Measurements from ENCODE around the gene RGPD8. TPM values are rescaled to one million over a fixed set of nuclear protein-coding genes. Genes with fewer than 3 reads are reported as not detected.

RGPD8 gene
- total and polyA plus RNA-seq, 2 of the 13 experiments (the other 11 are each of a cell fraction or from before 2014, with no cell fraction given): 2.3 to 12.8 TPM

DNA sequence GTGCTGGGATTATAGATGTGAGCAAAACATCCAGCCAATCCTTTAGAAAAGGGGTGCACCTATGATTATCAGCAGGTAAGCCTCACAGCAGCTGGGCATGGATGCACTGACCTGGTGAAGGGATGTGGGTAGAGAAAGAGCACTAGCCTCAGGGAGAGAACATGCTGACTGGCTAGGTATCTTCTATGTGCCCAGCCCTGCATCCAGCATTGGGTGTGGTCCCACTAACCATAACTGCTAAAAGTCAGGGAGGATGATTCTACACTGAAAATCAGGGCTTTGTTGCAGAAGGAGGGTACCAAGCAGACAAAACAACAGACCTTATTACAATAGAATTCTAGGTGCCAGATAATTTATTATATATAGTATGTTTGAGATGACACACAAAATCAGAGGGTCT is 21.1 kb upstream of the RGPD8 start:
- Histone ChIP-seq H3K27ac (ENCODE audit: extremely low read length, insufficient read depth, low read length) (no peak overlapping the region), H3K9ac (ENCODE audit: insufficient read depth, low read depth, low read length) (no peak overlapping the region), H3K27me3 (ENCODE audit: control insufficient read depth in 1 of 2, insufficient read depth in 2 of 2, low read length in 2 of 2) (0 out of 5 replicates have a peak, but pooled peaks cover 0 to 5% of the 10 kb centered on the region in 2 experiments), H3K4me3 (replicated peaks in 1 of 3; ENCODE audit: insufficient read depth in 1 of 3, low read depth in 2 of 3, low read length in 3 of 3) (no peak overlapping the region), H3K36me3 (replicated peaks in 1 of 2; ENCODE audit: control insufficient read depth in 1 of 2, insufficient read depth in 2 of 2, low read length in 2 of 2) (no peaks in the 10 kb centered on the region), H4K20me1 (ENCODE audit: insufficient read depth, low read length) (no peaks in the 10 kb centered on the region), H3K9me3 (ENCODE audit: low read length) (no peaks in the 10 kb centered on the region), H2AFZ (ENCODE audit: low read length) (no peak overlapping the region), H3K79me2 (ENCODE audit: insufficient read depth, low read length) (no peaks in the 10 kb centered on the region), H3K4me2 (ENCODE audit: low read depth, low read length) (no peak overlapping the region), H3K4me1 (ENCODE audit: insufficient read depth, low read length) (peaks cover 9% of the 10 kb centered on the region)
- in situ Hi-C loops (cut with HindIII; ENCODE audit: extremely low pct_ligation_motif_present, low pct_unique_long_range_greater_than_20kb) (no loop called here), intact Hi-C loops (cut with micrococcal nuclease; ENCODE audit: unreplicated experiment) (no loop called here)
- TF ChIP-seq IRX3 (CRISPR knock-in tag; IDR thresholded peaks at IDR 0.05; ENCODE audit: borderline replicate concordance, low read depth) (no peak), PHF20 (CRISPR knock-in tag; IDR thresholded peaks at IDR 0.05) (no peak), DNMT1 (CRISPR knock-in tag; IDR thresholded peaks at IDR 0.05) (no peak), RCOR2 (CRISPR knock-in tag; IDR thresholded peaks at IDR 0.05) (no peak), ZFP82 (CRISPR knock-in tag; IDR thresholded peaks at IDR 0.05; ENCODE audit: borderline replicate concordance) (no peak), RFX3 (CRISPR knock-in tag; IDR thresholded peaks at IDR 0.05) (no peak), SP140L (CRISPR knock-in tag; IDR thresholded peaks at IDR 0.05; ENCODE audit: borderline replicate concordance) (no peak), ZNF768 (CRISPR knock-in tag; IDR thresholded peaks at IDR 0.05) (no peak), ZNF629 (CRISPR knock-in tag; conservative IDR thresholded peaks at IDR 0.05) (no peak), ZNF460 (CRISPR knock-in tag; IDR thresholded peaks at IDR 0.05; ENCODE audit: borderline replicate concordance) (no peak)
- TF ChIP-seq, protein P1, sequence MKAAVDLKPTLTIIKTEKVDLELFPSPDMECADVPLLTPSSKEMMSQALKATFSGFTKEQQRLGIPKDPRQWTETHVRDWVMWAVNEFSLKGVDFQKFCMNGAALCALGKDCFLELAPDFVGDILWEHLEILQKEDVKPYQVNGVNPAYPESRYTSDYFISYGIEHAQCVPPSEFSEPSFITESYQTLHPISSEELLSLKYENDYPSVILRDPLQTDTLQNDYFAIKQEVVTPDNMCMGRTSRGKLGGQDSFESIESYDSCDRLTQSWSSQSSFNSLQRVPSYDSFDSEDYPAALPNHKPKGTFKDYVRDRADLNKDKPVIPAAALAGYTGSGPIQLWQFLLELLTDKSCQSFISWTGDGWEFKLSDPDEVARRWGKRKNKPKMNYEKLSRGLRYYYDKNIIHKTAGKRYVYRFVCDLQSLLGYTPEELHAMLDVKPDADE (CRISPR knock-in tag; IDR thresholded peaks at IDR 0.05): no peak
- TF ChIP-seq, protein P2, sequence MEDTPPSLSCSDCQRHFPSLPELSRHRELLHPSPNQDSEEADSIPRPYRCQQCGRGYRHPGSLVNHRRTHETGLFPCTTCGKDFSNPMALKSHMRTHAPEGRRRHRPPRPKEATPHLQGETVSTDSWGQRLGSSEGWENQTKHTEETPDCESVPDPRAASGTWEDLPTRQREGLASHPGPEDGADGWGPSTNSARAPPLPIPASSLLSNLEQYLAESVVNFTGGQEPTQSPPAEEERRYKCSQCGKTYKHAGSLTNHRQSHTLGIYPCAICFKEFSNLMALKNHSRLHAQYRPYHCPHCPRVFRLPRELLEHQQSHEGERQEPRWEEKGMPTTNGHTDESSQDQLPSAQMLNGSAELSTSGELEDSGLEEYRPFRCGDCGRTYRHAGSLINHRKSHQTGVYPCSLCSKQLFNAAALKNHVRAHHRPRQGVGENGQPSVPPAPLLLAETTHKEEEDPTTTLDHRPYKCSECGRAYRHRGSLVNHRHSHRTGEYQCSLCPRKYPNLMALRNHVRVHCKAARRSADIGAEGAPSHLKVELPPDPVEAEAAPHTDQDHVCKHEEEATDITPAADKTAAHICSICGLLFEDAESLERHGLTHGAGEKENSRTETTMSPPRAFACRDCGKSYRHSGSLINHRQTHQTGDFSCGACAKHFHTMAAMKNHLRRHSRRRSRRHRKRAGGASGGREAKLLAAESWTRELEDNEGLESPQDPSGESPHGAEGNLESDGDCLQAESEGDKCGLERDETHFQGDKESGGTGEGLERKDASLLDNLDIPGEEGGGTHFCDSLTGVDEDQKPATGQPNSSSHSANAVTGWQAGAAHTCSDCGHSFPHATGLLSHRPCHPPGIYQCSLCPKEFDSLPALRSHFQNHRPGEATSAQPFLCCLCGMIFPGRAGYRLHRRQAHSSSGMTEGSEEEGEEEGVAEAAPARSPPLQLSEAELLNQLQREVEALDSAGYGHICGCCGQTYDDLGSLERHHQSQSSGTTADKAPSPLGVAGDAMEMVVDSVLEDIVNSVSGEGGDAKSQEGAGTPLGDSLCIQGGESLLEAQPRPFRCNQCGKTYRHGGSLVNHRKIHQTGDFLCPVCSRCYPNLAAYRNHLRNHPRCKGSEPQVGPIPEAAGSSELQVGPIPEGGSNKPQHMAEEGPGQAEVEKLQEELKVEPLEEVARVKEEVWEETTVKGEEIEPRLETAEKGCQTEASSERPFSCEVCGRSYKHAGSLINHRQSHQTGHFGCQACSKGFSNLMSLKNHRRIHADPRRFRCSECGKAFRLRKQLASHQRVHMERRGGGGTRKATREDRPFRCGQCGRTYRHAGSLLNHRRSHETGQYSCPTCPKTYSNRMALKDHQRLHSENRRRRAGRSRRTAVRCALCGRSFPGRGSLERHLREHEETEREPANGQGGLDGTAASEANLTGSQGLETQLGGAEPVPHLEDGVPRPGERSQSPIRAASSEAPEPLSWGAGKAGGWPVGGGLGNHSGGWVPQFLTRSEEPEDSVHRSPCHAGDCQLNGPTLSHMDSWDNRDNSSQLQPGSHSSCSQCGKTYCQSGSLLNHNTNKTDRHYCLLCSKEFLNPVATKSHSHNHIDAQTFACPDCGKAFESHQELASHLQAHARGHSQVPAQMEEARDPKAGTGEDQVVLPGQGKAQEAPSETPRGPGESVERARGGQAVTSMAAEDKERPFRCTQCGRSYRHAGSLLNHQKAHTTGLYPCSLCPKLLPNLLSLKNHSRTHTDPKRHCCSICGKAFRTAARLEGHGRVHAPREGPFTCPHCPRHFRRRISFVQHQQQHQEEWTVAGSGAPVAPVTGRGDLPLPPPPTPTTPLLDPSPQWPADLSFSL (CRISPR knock-in tag; IDR thresholded peaks at IDR 0.05): no peak
- TF ChIP-seq, protein P3, sequence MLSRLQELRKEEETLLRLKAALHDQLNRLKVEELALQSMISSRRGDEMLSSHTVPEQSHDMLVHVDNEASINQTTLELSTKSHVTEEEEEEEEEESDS (CRISPR knock-in tag; IDR thresholded peaks at IDR 0.05; ENCODE audit: borderline replicate concordance): no peak
- ChIA-PET CTCF (ENCODE audit: low intra/inter-chr PET ratio, low total read pairs) (no interaction called here), POLR2A (no interaction called here)
- no TSS peak for BruUV-seq (replicated peaks)
- FAIRE-seq (no peak), DNase-seq (ENCODE audit: low spot score) (no peak), ATAC-seq (no peak)

Data from HepG2 (cell line).